Mammary microvascular endothelial cell (primary cell): ENCODE results near the gene SELENOK. TPM values are rescaled to one million over a fixed set of nuclear protein-coding genes. Genes with fewer than 3 reads are reported as not detected.

ENCODE experiments used
- total RNA-seq: library from RNA; depleted of rRNA; stranded (reverse); fragments of >200 nt; gene quantifications from 2 replicates; pipeline ENCODE4 v1.2.3, GENCODE V29; 2015

Gene SELENOK
- 29.9 and 59.8 TPM in 2 replicates for total RNA-seq

GRCh38 chr3:53891497-53892285 is at the start of gene SELENOK:
Gene SELENOK, minus strand, starts transcription at chr3:53891859.

GRCh38 chr3:53881691-53882593 is 9.7 kb downstream of the SELENOK start, which contains the start of gene ACTR8:
Gene ACTR8, minus strand, starts transcription at chr3:53882152. Its CDS starts 51 bp downstream, at chr3:53882101.

GRCh38 chr3:53846134-53846850 is 45.4 kb downstream of the SELENOK start, which contains the start of the genes CHDH and IL17RB:
Gene CHDH, minus strand, starts transcription at chr3:53846419. Its CDS starts 22,411 bp downstream, at chr3:53824008.
Gene IL17RB, plus strand, starts transcription at chr3:53846568. Its CDS starts 21 bp downstream, at chr3:53846589.

Other genes with a start within 250 kb of the SELENOK start
- gene CHDH, start 45.4 kb downstream of the SELENOK start, total RNA-seq: 0.07 TPM in 1 of 2 replicates, not detected in the other
- gene IL17RB, start 45.3 kb downstream of the SELENOK start, total RNA-seq: not detected in 2 replicates
- 19.7 and 22.3 TPM in 2 replicates for gene ACTR8, start 9.7 kb downstream of the SELENOK start, total RNA-seq
- not detected in 2 replicates for gene CACNA2D3, start 230.7 kb upstream of the SELENOK start, total RNA-seq